HG03066 (cell line): ENCODE results near the gene SHTN1.

Experiments
- ATAC-seq: cut with Tn5 transposase; IDR thresholded peaks from one replicate; pipeline ENCODE4 v1.9.1; 2021; ENCODE audit warnings: low read depth; ENCODE audit not compliant: unreplicated experiment

SHTN1 gene

DNA sequence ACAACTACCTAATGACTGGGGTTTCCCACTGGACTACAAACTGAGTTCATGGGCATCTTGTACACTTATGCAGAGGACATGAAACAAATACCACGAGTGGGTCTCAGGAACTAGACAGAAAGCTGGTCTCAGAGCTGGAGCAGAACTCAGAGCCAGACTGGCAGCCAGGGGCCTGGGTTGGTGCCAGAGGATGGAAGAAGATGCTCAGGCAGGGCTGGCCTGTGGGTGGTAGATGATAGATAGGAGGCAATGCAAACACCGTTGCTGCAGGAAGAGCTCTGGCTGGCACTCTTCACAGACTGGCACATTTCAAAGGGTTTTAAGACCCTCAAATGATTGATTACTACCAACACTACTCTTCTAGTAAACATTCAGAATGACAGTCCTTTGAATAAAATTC lies 126.9 kb downstream of the SHTN1 start:
- no peak for ATAC-seq

- ATAC-seq = no peak
Observed at GRCh38 chr10:116877391-116877790, 127.6 kb downstream of the SHTN1 start.

GRCh38 chr10:116875897-116876296 lies 129.1 kb downstream of the SHTN1 start:
- ATAC-seq = no peak

DNA sequence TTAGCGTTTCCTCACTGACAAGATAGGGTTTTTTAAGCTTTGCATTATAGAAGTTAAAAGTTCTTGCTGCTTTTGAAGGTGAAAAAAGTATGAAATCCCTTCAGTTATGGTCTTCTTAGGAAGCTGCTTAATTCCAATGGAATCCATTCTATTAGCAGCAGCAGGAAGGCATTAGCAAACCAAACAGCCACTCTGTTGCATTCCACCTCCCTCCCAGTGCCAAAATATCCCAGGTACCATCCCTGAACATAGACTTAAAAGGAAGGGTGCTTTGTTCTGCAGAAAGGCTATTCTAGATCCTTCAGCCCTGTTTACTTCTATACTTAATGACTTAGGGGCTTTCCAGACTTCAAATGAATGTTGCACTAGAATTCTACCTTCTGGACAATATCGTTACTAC lies 131.9 kb downstream of the SHTN1 start:
- ATAC-seq = no peak

GRCh38 chr10:116870949-116871348 lies 134.0 kb downstream of the SHTN1 start:
- ATAC-seq = no peak

- ATAC-seq = no peak
Observed at GRCh38 chr10:116868722-116869121, 136.3 kb downstream of the SHTN1 start.

DNA sequence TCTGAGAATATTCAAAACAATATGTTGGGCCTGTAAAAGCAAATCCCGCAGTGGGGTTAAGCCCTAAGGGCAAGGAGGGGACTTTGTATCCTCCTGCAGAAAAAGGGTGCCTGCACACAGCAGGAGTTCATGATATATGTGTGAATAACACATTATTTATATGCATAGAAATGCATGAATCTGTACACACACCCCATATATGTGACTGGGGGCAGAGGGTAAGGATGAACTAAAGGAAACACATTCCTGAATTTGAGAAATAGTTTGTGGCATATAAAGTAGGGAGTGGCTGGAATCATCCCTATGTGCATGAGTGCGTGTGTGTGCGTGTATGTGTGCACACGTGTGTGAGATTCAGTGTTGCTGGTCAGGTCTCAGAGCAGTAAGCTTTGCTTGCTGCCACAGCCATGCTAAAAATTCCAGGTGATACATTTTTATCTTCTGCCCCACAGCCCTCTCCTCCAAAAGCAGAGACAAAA lies 136.8 kb downstream of the SHTN1 start:
- ATAC-seq = no peak

DNA sequence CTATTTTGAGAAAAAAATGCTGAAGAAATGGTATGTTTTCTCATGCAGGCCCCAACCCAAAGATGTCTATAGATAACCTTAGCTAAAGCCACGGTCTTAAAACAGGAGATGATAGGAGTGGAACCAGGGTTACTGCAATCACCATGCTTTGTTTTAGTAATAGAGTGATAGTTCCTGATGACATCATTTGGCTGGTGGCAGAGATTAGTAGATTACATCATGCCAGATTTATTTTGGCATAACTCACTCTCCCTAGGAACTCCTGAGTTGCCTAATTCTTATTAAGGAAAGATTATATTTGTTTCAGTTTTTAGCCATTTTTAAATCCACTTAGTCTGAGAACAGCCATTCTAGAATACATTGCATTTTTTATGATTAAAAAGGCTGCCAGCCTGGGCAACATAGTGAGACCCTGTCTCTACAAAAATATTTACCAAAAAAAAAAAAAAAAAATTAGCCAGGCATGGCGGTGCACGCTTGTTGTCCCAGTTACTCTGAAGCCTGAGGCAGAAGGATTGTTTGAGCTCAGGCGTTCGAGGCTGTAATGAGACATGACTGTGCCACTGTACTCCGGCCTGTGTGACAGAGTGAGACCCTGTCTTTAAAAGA lies 137.9 kb downstream of the SHTN1 start:
- ATAC-seq = no peak

GRCh38 chr10:116866066-116866465 lies 138.9 kb downstream of the SHTN1 start:
- no peak for ATAC-seq

- no peak for ATAC-seq
Observed at GRCh38 chr10:116864436-116864835, 140.6 kb downstream of the SHTN1 start.

GRCh38 chr10:116861796-116862195 lies 143.2 kb downstream of the SHTN1 start:
- no peak for ATAC-seq

GRCh38 chr10:116857156-116857555 lies 147.8 kb downstream of the SHTN1 start:
- no peak for ATAC-seq

GRCh38 chr10:116853701-116854100 lies 151.3 kb downstream of the SHTN1 start:
- no peak for ATAC-seq

DNA sequence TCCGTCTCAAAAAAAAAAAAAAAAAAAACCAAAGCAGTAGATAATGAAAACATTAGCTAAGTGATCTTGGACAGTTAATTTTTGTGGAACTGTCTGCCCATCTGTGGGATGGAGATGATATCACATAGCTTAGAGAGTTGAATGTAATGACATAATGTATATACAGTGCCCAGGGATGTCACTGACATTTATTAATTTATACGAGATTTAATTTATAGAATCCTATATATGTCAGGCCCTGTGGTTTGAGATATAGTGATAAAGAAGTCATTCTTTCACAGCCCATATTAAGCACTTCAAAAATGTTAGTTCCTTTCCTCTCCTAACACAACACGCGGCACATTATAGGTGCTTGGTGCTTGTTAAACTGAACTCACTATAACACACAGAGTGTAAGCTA lies 151.7 kb downstream of the SHTN1 start:
- no peak for ATAC-seq

DNA sequence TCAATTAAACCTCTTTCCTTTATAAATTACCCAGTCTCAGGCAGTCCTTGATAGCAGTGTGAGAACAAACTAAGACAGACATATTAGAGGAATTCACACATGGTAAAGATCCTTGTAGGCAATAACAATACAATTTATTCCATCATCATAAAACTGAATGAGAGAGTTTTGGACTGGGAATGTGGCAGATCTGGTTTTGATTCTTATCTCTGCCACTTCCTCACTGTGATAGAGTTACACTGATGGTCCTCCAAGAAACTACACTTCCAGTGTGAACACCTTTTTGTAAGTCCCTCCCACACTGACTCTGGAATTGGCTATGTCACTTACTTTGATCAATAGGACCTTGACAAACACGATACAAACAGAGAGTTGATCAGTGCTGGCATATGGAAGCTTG lies 152.7 kb downstream of the SHTN1 start:
- ATAC-seq = no peak

- ATAC-seq = no peak
Observed at GRCh38 chr10:116850058-116850611, 154.9 kb downstream of the SHTN1 start.

DNA sequence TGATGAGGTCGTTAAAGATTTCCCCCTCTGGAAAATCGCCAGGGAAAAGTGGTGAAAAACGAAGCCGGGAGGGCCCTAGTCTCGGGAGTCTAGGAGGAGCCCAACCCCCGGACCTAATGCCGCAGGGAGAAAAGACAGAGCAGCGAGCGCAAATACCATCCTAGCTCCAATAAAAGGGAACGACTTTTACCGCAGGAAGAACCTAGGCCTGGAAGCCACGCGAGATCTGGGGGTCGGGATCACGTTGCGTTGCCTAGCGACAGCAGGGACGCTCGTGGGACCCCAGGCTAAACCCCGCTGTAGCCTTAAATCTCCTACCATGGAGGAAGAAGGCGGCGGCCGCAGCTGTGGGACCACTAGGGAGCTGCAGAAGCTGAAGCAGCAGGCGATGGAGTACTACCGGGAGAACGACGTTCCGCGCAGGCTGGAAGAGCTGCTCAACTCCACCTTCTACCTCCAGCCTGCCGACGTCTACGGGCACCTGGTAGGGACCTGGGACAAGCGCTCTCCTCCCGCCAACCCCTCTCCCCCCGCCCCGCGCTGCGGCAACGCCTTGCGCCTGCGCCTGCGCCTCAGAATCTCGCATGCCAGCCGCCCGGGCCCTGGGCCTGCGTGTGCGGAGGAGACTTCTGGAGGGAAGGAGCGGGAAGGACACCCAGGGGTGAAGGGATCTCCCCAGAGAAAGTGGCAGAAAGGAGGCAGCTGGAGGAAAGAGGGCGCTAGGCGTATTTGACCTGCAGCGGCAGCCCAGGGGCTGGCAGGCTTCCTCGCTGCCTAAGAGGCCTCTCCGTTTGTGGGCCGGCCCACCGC lies 155.5 kb downstream of the SHTN1 start, which contains the start of gene ENO4:
ENO4 (plus strand) TSS at position 252 of the 810 bp plus-strand sequence; CDS start at position 320, 68 bp downstream.
- ATAC-seq = peak; percentile 39

DNA sequence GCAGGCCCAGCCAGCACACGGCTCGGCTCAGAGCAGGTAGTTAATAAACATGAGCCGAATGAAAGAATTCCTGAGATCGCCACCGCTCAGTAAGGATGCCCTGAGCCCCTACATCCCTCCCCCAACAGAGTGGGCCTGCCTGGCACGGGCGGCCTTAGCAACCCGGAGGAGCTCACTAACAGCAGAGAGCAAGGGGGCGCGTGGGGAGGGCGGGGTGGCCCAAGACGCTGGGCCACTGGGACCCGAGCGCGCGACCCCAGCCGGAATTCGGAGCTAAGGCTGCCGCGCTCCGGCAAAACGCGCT lies 156.1 kb downstream of the SHTN1 start:
- no peak for ATAC-seq

DNA sequence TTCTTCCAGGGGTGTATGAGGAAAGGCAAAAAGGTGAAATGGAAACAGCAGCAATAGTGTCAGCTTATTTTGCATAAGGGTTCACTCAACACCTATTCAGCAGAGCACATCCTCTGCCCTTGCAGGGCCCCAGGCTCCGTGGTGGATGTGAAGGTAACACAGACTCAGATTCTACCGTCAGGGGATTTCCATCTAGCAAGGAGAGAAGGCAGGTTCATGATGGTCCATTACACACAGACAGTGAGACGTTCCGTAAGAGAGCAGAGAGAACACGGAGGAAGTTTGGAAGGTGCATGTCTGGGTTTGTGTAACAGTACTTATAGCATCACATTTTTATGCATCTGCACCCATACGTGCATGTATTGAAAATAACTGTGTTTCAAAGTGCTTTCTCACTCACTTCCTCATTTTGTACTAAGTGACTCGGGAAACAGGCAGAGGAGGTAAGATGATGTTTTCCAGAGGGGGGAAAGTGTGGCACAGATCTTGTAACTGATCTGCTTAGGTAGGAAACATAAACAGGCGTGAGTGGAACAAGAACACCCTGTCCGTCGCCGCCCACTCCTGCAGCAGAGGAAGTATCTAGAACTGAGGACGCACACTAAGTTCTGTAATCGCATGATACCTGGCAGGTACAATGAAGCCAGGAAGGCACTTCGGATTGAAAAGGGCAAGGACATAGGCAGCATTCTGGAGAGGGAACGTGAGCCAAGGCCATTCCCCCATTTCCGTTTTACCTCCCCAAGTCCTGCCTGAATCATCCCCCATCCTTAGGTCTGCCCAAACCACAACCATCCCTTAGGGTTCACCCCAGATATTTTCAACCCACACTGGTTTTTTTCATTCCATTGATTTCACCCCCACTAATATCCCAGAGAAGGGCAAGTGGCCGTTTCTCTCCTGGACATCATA lies 156.7 kb downstream of the SHTN1 start:
- peak; percentile 50 for ATAC-seq

GRCh38 chr10:116845823-116846222 lies 159.2 kb downstream of the SHTN1 start:
- ATAC-seq = no peak
